ENCODE results near the gene RPTOR.

RPTOR gene

DNA sequence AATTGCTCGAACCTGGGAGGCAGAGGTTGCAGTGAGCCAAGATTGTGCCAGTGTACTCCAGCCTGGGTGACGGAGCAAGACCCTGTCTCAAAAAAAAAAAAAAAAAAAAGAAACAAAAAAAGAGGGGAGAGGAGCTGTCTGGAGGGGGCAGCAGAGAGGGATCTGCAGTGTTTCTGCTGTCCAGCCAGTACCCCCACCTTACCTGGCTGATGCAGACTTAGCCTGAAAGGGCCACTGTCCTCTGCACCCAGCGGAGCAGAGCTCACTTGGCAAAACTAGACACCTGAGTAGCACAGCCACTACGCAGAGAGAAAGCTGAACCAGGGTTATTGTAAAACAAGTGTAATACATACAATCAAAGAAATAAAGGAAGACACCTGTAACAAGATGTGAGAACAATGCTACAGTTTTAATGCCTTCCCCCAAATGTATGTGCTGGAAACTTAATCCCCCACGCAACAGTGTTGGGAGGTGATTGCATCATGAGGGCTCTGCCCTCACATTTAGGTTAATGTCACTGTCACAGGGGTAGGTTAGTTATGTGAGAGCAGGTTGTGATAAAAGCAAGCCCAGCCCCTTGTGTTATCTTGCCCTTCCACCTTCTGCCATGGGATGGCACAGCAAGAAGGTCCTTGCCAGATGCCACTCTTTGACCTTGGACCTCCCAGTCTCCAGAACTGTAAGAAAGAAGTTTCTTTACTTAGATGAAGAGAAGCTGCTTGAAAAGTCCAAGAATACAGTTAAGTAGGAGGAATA, 211.2 kb downstream of the RPTOR start:
- no peaks in the 10 kb centered on the region for H3K36me3 ChIP-seq (ENCODE audit: control insufficient read depth, insufficient read depth, low read length)
- no peak overlapping the region for H3K4me2 ChIP-seq (ENCODE audit: low read length)
- H3K4me3 ChIP-seq (ENCODE audit: low read depth, low read length), result no peak overlapping the region
- H3K27me3 ChIP-seq (ENCODE audit: control insufficient read depth, insufficient read depth, low read length), result no peaks in the 10 kb centered on the region
- H3K79me2 ChIP-seq, result no peaks in the 10 kb centered on the region
- TF ChIP-seq, protein P1, sequence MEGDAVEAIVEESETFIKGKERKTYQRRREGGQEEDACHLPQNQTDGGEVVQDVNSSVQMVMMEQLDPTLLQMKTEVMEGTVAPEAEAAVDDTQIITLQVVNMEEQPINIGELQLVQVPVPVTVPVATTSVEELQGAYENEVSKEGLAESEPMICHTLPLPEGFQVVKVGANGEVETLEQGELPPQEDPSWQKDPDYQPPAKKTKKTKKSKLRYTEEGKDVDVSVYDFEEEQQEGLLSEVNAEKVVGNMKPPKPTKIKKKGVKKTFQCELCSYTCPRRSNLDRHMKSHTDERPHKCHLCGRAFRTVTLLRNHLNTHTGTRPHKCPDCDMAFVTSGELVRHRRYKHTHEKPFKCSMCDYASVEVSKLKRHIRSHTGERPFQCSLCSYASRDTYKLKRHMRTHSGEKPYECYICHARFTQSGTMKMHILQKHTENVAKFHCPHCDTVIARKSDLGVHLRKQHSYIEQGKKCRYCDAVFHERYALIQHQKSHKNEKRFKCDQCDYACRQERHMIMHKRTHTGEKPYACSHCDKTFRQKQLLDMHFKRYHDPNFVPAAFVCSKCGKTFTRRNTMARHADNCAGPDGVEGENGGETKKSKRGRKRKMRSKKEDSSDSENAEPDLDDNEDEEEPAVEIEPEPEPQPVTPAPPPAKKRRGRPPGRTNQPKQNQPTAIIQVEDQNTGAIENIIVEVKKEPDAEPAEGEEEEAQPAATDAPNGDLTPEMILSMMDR (IDR thresholded peaks at IDR 0.05), result no peak
- no peak overlapping the region for H3K27ac ChIP-seq
- no peaks in the 10 kb centered on the region for H3K4me1 ChIP-seq
- no peak overlapping the region for H3K9ac ChIP-seq
- H2AFZ ChIP-seq, result no peak overlapping the region
- no peaks in the 10 kb centered on the region for H3K9me3 ChIP-seq (ENCODE audit: control insufficient read depth, low read length)

DNA sequence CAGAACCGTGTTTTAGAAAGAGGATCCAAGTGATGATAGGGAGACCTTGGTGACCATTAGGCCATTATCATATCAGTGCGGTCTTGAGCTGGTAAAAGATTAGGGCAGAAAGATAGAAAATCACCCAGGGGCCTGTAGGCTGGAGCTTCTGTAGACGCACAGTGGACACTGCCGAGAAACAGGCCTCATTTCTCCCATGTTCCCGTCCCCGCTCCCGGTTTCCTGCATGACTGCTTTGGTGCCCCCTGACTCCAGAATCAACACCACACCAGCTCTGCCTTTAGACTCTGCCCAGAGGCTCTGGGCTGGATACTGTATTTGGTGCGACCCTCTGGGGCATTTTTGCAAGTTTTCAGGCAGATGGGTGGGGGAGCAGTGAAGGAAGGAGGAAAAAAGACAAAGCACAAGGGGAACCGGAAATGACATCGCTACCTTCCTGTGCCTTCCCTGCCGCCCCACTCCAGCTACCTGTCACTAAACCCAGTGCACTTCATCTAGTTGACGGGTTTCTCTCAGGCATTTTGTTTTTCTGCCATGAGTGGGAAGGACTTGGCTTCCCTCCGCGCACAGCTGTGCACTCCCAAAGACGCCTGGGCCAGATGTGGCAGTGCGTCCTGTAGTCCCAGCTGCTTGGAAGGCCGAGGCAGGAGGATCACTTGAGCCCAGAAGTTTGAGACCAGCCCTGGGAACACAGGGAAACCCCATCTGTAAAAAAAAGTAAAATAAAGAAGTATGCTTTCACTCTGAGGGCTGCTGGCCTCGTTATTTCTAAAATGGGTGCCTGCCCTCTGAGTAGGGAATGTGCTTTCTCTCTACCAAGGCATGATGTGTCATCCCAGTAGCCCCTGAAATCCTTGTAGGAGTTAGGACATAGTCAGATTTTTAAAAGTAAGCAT, 214.1 kb downstream of the RPTOR start:
- no peak overlapping the region for H3K4me3 ChIP-seq (ENCODE audit: low read depth, low read length)
- TF ChIP-seq, protein P1 (IDR thresholded peaks at IDR 0.05), result no peak
- no peaks in the 10 kb centered on the region for H3K9me3 ChIP-seq (ENCODE audit: control insufficient read depth, low read length)
- no peaks in the 10 kb centered on the region for H3K4me1 ChIP-seq
- H3K27ac ChIP-seq, result no peak overlapping the region
- H3K27me3 ChIP-seq (ENCODE audit: control insufficient read depth, insufficient read depth, low read length), result no peaks in the 10 kb centered on the region
- H3K4me2 ChIP-seq (ENCODE audit: low read length), result no peak overlapping the region
- no peaks in the 10 kb centered on the region for H3K79me2 ChIP-seq
- H3K36me3 ChIP-seq (ENCODE audit: control insufficient read depth, insufficient read depth, low read length), result no peaks in the 10 kb centered on the region
- no peak overlapping the region for H3K9ac ChIP-seq
- H2AFZ ChIP-seq, result no peak overlapping the region

DNA sequence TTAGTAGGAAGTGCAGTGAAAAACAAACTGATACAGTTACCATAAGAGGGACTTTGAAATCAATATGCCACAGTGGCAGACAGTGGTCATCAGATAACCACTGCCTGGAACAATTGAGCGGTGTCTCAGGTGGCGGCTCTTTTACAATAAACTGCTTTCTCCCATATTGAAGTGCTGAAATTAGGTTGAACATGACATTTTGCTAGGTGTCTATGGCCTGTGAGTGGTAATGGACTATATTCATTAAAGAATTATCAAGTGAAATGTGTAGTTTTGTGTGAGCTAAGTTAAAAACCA, 214.7 kb downstream of the RPTOR start:
- H3K4me3 ChIP-seq (ENCODE audit: low read depth, low read length), result no peak overlapping the region
- no peak overlapping the region for H2AFZ ChIP-seq
- TF ChIP-seq, protein P1 (IDR thresholded peaks at IDR 0.05), result no peak
- no peak overlapping the region for H3K27ac ChIP-seq
- H3K4me2 ChIP-seq (ENCODE audit: low read length), result no peak overlapping the region
- no peak overlapping the region for H3K9ac ChIP-seq
- no peaks in the 10 kb centered on the region for H3K4me1 ChIP-seq
- no peaks in the 10 kb centered on the region for H3K36me3 ChIP-seq (ENCODE audit: control insufficient read depth, insufficient read depth, low read length)
- H3K79me2 ChIP-seq, result no peaks in the 10 kb centered on the region
- no peaks in the 10 kb centered on the region for H3K27me3 ChIP-seq (ENCODE audit: control insufficient read depth, insufficient read depth, low read length)
- H3K9me3 ChIP-seq (ENCODE audit: control insufficient read depth, low read length), result no peaks in the 10 kb centered on the region

DNA sequence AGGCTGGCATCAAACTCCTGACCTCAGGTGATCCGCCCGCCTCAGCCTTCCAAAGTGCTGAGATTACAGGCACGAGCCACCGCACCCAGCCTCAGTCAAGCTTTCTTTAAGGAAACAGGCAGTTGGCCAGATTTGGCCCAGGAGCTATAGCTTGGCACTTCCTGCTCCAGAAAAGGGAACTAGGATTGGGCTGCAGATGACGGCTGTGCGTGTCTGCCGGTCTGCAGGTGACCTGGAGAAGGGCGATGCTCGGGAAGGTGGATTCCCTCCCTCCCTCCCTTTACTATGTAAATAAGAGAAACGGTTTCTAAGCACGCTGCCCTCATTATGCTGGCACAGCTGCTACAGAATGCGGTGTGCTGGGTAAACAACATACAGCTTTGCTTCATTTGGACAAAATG, 215.9 kb downstream of the RPTOR start:
- Histone ChIP-seq H3K4me1 (no peaks in the 10 kb centered on the region), H2AFZ (no peak overlapping the region), H3K9ac (no peak overlapping the region), H3K4me2 (ENCODE audit: low read length) (no peak overlapping the region), H3K9me3 (ENCODE audit: control insufficient read depth, low read length) (no peaks in the 10 kb centered on the region), H3K27ac (no peak overlapping the region), H3K4me3 (ENCODE audit: low read depth, low read length) (no peak overlapping the region), H3K79me2 (no peaks in the 10 kb centered on the region), H3K36me3 (ENCODE audit: control insufficient read depth, insufficient read depth, low read length) (no peaks in the 10 kb centered on the region), H3K27me3 (ENCODE audit: control insufficient read depth, insufficient read depth, low read length) (no peaks in the 10 kb centered on the region)
- TF ChIP-seq, protein P1 (IDR thresholded peaks at IDR 0.05), result no peak

Measured in parathyroid adenoma (tissue), 2 donors.